ENCODE data around the gene TEX22. TPM values are rescaled to one million over a fixed set of nuclear protein-coding genes. Genes with fewer than 3 reads are reported as not detected.

TEX22 gene
- total RNA-seq, 1 experiment from 2014 or later = 0.63 TPM

GRCh38 chr14:105421723-105422615, 23.6 kb downstream of the TEX22 start:
- H3K27me3 ChIP-seq = no peaks in the 10 kb centered on the region
- DNase-seq = no peak

GRCh38 chr14:105422695-105423487, 24.6 kb downstream of the TEX22 start:
- no peaks in the 10 kb centered on the region; the same call in none of the 2 replicates for H3K36me3 ChIP-seq
- H3K9me3 ChIP-seq = no peaks in the 10 kb centered on the region
- no peak for DNase-seq
- H3K27me3 ChIP-seq = no peaks in the 10 kb centered on the region
- no peak overlapping the region for H3K4me3 ChIP-seq

More at GRCh38 chr14:105421723-105422615, 23.6 kb downstream of the TEX22 start:
- peak overlapping the region; percentile 64 for H3K4me3 ChIP-seq
- no peaks in the 10 kb centered on the region for H3K9me3 ChIP-seq
- no peaks in the 10 kb centered on the region; the same call in none of the 2 replicates for H3K36me3 ChIP-seq

- no peaks in the 10 kb centered on the region; the same call in none of the 2 replicates for H3K36me3 ChIP-seq
- H3K27me3 ChIP-seq = no peaks in the 10 kb centered on the region
- no peaks in the 10 kb centered on the region for H3K9me3 ChIP-seq
- DNase-seq = no peak
- no peak overlapping the region for H3K4me3 ChIP-seq
These were observed 25.3 kb downstream of the TEX22 start for GRCh38 chr14:105423488-105424195.

GRCh38 chr14:105424861-105425260, 26.5 kb downstream of the TEX22 start:
- DNase-seq = no peak
- Histone ChIP-seq H3K9me3 (no peaks in the 10 kb centered on the region), H3K36me3 (peaks cover 1% of the 10 kb centered on the region), H3K27me3 (no peaks in the 10 kb centered on the region), H3K4me3 (no peak overlapping the region)

- Histone ChIP-seq H3K27me3 (no peaks in the 10 kb centered on the region), H3K4me3 (no peak overlapping the region), H3K36me3 (peaks cover 9% of the 10 kb centered on the region), H3K9me3 (no peaks in the 10 kb centered on the region)
- DNase-seq = no peak
These were observed 27.5 kb downstream of the TEX22 start for GRCh38 chr14:105425823-105426247.

GRCh38 chr14:105426416-105427130, 28.2 kb downstream of the TEX22 start:
- Histone ChIP-seq H3K4me3 (no peak overlapping the region), H3K36me3 (peaks cover 16% of the 10 kb centered on the region), H3K9me3 (peaks cover 4% of the 10 kb centered on the region; the same call in 1 of the 2 replicates), H3K27me3 (no peaks in the 10 kb centered on the region)
- no peak for DNase-seq

GRCh38 chr14:105427412-105427811, 29.1 kb downstream of the TEX22 start:
- Histone ChIP-seq H3K27me3 (no peaks in the 10 kb centered on the region), H3K36me3 (peaks cover 19% of the 10 kb centered on the region), H3K9me3 (peaks cover 4% of the 10 kb centered on the region; the same call in 1 of the 2 replicates), H3K4me3 (no peak overlapping the region)
- DNase-seq = no peak

- H3K27me3 ChIP-seq = no peaks in the 10 kb centered on the region
- no peak for DNase-seq
- H3K4me3 ChIP-seq = no peak overlapping the region
- H3K9me3 ChIP-seq = peaks cover 4% of the 10 kb centered on the region; the same call in 1 of the 2 replicates
- H3K36me3 ChIP-seq = peaks cover 19% of the 10 kb centered on the region
These were observed 29.7 kb downstream of the TEX22 start for GRCh38 chr14:105427936-105428485.

- peaks cover 4% of the 10 kb centered on the region; the same call in 1 of the 2 replicates for H3K9me3 ChIP-seq
- DNase-seq = no peak
- H3K36me3 ChIP-seq = peaks cover 19% of the 10 kb centered on the region
These were observed 31.7 kb downstream of the TEX22 start for GRCh38 chr14:105430042-105430441.

GRCh38 chr14:105430565-105430964, 32.2 kb downstream of the TEX22 start:
- peaks cover 19% of the 10 kb centered on the region for H3K36me3 ChIP-seq
- H3K9me3 ChIP-seq = peaks cover 4% of the 10 kb centered on the region; the same call in 1 of the 2 replicates
- no peak overlapping the region for H3K4me3 ChIP-seq
- H3K27me3 ChIP-seq = no peaks in the 10 kb centered on the region
- peak; percentile 70 for DNase-seq

More at GRCh38 chr14:105430042-105430441, 31.7 kb downstream of the TEX22 start:
- H3K4me3 ChIP-seq = no peak overlapping the region
- no peaks in the 10 kb centered on the region for H3K27me3 ChIP-seq

- Histone ChIP-seq H3K4me3 (no peak overlapping the region), H3K36me3 (peaks cover 19% of the 10 kb centered on the region), H3K27me3 (no peaks in the 10 kb centered on the region), H3K9me3 (peaks cover 4% of the 10 kb centered on the region; the same call in 1 of the 2 replicates)
- no peak for DNase-seq
These were observed 32.9 kb downstream of the TEX22 start for GRCh38 chr14:105431256-105431655.

- Histone ChIP-seq H3K27me3 (no peaks in the 10 kb centered on the region), H3K36me3 (peaks cover 19% of the 10 kb centered on the region), H3K9me3 (peaks cover 4% of the 10 kb centered on the region; the same call in 1 of the 2 replicates), H3K4me3 (no peak overlapping the region)
- no peak for DNase-seq
These were observed 34.3 kb downstream of the TEX22 start for GRCh38 chr14:105432657-105433056.

GRCh38 chr14:105433161-105433605, 34.8 kb downstream of the TEX22 start:
- no peaks in the 10 kb centered on the region for H3K27me3 ChIP-seq
- DNase-seq = no peak
- peaks cover 19% of the 10 kb centered on the region for H3K36me3 ChIP-seq
- H3K4me3 ChIP-seq = no peak overlapping the region
- peaks cover 4% of the 10 kb centered on the region; the same call in 1 of the 2 replicates for H3K9me3 ChIP-seq

GRCh38 chr14:105436402-105436801, 38.1 kb downstream of the TEX22 start:
- Histone ChIP-seq H3K4me3 (no peak overlapping the region), H3K36me3 (peaks cover 7% of the 10 kb centered on the region), H3K27me3 (no peaks in the 10 kb centered on the region), H3K9me3 (no peaks in the 10 kb centered on the region; the same call in 1 of the 2 replicates)
- DNase-seq = no peak

- no peaks in the 10 kb centered on the region for H3K9me3 ChIP-seq
- H3K36me3 ChIP-seq = peaks cover 5% of the 10 kb centered on the region
- H3K27me3 ChIP-seq = no peaks in the 10 kb centered on the region
- H3K4me3 ChIP-seq = no peak overlapping the region
- DNase-seq = no peak
These were observed 38.8 kb downstream of the TEX22 start for GRCh38 chr14:105436891-105437722.
